ENCODE measurements around the gene NT5M. TPM values are rescaled to one million over a fixed set of nuclear protein-coding genes. Genes with fewer than 3 reads are reported as not detected.

NT5M gene
- total RNA-seq, 1 experiment from 2014 or later, result 2.5 TPM

DNA sequence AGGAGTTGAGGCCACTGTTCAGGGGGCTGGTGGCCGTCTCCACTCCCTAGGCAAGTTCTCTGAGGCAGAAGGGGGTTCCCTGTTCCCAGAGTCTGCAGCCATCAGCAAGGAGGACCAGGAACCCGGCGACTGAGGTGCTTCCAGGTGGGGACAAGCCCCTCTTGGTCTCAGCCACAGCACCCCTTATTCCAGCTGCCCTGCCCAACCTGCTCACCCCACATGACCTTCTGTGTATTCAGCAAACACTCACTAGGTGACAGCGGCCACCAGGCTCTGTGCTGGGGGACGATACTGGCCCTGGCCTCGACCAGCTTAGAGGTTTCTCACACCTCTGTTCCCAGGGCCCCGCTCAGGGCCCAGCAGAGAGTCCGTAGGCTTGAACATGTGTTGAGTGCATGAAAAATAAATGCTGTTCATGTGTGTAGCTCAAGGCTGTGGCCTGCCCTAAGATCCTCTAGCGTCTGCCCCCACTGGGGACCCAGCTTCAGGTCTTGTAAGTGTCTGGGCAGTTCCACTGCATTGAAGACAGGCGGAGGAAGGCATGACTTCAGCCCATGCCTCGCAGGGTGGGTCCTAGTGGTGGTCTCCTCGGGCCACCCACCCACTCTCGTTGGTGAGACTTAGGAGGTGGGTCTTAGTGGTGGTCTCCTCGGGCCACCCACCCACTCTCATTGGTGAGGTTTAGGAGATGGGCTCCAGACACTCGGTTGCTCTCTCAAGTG, 44.2 kb downstream of the NT5M start:
- DNase-seq, result no peak
- Histone ChIP-seq H3K36me3 (no peaks in the 10 kb centered on the region), H3K27me3 (no peaks in the 10 kb centered on the region), H3K4me3 (no peak overlapping the region), H3K9me3 (no peaks in the 10 kb centered on the region)

DNA sequence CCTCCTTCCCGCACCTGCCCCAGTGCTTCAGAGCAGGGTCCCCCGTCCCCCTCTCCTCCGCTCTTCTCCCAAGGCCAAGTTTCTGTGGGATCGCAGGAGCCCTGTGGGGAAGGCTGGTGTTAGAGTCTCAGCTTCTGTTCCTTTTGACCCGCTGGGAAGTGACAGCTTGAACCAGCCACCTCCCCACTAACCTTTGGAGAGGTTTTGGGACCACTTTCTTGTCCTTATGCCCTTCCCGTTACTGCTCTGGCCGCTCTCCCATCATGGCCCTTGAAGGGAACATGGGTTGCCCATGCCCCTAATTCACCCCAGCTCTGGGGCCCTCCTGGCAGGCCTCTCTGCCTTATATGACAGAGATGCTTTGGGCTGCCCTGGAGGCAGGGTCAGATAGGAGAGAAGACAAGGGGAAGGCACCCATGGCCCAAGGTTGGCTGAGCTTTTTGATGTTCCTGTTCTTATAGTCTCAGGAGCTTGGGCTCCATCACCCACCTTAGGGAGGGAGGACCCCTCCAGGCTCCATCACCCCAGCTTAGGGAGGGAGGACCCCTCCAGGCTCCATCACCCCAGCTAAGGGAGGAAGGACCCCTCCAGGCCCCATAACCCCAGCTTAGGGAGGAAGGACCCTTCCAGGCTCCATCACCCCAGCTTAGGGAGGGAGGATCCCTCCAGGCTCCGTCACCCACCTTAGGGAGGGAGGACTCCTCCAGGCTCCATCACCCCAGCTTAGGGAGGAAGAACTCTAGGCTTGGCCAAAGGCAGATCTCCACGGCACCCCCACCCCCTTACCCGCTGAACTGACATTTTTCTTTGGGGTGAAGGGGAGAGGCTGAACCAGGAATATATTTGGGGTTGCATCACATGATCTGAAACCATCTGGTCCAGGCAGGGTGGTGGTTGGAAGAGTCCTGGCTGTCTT, 45.0 kb downstream of the NT5M start:
- H3K4me3 ChIP-seq, result no peak overlapping the region
- H3K27me3 ChIP-seq, result no peaks in the 10 kb centered on the region
- DNase-seq, result no peak
- no peaks in the 10 kb centered on the region for H3K36me3 ChIP-seq
- no peaks in the 10 kb centered on the region for H3K9me3 ChIP-seq

DNA sequence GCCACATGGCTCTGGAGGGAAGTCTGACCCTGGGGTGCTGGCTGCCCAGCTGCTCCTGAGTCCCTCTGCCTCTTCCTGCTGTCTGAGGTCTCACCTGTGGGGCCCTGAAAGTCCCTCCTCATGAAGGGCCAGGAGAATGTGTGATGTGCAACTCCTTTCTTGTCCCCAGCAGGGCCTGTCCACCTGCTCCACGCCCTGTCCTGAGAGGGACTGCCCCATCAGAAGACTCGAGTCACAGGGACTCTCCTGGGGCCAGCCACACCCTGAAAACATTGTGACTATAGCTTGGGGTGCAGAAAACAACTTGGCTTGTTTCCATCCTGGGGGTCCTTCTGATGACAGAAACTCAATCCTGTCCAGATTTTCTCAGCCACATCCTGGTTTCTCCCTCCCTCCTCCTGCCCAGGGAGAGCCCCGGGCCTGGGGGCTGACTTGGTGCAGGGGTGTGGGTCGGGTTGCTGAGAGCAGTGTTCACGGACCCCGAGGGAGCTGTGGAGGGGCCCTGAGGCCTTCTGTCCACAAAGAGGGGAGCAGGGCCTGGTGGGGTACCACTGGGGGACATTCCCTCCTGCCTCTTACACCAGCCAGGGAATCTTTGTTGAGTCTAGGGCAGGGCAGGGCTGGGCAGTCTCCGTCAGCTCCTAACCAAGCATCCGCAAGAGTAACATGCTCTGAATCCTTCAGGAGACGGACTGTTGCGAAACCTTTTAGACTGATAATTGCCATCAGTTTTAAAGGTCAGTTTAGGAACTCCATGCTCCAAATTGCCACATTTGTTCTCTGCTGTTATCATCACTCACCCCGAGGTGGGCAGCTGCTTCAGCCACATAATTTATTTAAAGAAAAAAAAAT, 45.9 kb downstream of the NT5M start:
- Histone ChIP-seq H3K4me3 (no peak overlapping the region), H3K36me3 (no peaks in the 10 kb centered on the region), H3K27me3 (no peaks in the 10 kb centered on the region), H3K9me3 (no peaks in the 10 kb centered on the region)
- no peak for DNase-seq

DNA sequence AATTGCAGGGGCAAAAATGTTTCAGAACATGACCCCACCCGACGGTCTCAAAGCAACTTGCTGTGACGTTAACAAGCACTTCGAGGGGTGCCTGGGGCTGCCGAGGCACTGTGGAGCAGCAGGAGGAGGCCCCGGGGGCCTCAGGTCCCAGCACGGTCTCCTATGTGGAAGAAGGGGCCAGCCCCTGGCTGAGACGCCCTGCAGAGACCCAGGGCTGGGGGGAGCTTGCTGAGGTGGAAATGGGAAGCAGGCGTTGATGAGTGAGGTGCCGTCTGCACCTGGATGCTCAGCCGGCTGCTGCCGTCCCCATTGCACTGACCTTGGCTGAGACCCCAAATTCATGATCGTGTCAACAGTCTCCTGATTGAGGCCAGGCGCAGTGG, 46.5 kb downstream of the NT5M start:
- no peaks in the 10 kb centered on the region for H3K9me3 ChIP-seq
- no peak overlapping the region for H3K4me3 ChIP-seq
- no peaks in the 10 kb centered on the region for H3K36me3 ChIP-seq
- H3K27me3 ChIP-seq, result no peaks in the 10 kb centered on the region
- no peak for DNase-seq

DNA sequence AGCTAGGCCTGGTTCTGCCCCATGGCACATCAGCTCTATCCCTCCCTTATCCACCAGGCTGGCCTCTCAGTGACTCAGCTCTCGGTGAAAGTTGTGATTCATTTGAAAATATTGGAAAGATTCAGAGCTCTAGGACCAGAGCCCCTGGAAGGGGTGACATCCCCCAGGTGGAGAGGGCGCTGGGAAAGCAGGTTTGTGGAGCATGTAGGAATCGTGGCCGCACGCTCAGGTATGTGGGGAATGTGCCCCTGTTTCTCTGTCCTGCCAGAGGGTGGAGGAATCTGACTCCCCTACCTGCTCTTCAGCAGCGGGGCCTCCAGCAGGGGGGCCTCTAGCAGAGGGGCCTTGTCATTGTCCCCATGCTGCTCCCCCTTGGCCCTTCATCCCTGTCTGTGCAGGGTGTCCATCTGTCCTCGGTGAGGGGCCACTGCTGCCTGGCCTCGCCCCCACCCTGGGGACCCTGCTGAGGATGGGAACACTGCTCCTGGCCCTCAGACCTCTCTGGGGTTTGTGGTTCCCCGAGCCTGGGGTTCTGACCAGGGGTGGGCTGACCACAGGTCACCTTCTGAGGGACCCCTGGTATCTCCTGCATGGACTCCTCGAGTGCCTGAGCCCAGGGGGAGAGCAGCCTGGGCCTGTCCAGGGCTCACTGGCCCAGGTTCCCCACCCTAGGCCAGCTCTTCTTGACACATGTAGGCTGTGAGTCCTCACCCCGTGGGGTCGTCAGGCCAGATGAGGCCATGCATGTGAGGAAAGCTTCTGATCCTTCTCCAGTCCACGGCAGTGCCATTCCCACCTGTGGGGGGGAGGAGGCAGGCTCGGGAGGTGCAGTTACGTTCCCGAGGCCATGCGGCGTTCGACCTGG, 47.5 kb downstream of the NT5M start:
- no peaks in the 10 kb centered on the region for H3K9me3 ChIP-seq
- H3K4me3 ChIP-seq, result no peak overlapping the region
- H3K36me3 ChIP-seq, result no peaks in the 10 kb centered on the region
- H3K27me3 ChIP-seq, result no peaks in the 10 kb centered on the region
- DNase-seq, result peak; percentile 13

DNA sequence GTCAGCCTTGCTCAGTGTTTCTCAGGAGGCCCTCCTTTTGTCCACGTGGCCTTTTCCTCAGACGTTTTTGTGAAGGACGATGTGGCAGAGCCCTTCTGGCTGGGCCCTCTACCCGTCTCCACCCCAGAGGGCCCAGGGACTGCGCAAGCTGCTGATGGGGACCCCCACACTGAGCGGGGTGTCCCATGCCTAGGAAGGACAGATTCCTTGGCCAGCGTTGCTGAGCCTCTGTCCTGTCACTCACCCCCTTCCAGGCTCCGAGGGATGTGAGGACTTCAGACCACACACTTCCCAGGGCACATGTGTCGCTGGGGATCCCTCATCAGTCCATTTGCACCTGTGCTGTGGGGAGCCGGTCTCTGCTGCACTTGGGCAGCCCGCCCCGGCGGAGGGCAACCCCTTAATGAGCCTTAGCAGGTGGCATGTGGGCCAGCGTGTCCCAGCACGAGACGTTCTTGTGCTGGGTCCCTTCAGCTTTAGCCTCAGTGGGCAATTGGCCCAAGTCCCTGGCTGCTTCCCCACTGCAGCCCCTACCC, 48.3 kb downstream of the NT5M start:
- Histone ChIP-seq H3K9me3 (no peaks in the 10 kb centered on the region), H3K4me3 (no peak overlapping the region), H3K27me3 (no peaks in the 10 kb centered on the region), H3K36me3 (no peaks in the 10 kb centered on the region)
- DNase-seq, result no peak

DNA sequence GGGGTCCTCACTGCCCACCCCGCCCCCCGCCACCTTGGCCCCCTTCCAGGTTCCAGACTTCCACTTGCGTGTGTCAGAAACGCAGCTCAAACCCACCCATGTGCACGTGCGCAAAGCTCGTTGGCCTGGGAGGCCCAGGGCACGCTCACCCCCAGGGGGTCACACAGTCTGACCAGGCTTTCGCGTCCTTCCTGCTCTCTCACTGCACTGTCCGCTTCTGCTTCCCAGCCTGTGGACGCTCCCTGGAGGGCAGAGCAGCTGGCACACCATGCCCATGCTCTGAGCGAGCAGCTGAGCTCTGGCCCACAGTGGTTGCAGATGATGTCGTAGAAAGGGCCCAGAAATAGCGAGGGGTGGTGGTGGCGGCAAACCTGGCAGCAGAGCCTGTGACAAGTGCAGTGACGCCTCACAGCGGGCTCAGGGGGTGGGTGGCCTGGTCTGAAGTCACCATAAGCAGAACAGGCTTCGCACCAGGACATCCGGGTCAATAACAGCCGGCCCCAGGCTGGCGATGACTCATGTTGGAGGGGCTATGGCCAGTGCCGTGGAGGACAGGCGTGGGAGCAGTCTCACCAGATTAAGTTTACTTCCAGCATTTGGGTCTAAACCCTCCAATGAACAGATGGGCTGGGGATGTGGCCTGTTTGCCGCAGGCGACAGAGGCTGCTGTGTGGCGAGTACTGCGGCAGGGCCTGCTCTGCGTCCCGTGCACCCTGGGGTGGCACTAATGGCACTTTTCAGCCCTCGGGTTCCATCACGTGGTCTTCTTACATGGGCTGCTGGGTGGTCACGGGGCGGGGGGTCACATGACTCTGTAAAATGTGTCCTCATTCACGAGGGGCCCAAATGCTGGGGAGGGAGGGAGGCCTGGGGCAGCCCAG, 49.0 kb downstream of the NT5M start:
- Histone ChIP-seq H3K36me3 (no peaks in the 10 kb centered on the region), H3K9me3 (no peaks in the 10 kb centered on the region), H3K27me3 (no peaks in the 10 kb centered on the region), H3K4me3 (no peak overlapping the region)
- peak; percentile 31 for DNase-seq

DNA sequence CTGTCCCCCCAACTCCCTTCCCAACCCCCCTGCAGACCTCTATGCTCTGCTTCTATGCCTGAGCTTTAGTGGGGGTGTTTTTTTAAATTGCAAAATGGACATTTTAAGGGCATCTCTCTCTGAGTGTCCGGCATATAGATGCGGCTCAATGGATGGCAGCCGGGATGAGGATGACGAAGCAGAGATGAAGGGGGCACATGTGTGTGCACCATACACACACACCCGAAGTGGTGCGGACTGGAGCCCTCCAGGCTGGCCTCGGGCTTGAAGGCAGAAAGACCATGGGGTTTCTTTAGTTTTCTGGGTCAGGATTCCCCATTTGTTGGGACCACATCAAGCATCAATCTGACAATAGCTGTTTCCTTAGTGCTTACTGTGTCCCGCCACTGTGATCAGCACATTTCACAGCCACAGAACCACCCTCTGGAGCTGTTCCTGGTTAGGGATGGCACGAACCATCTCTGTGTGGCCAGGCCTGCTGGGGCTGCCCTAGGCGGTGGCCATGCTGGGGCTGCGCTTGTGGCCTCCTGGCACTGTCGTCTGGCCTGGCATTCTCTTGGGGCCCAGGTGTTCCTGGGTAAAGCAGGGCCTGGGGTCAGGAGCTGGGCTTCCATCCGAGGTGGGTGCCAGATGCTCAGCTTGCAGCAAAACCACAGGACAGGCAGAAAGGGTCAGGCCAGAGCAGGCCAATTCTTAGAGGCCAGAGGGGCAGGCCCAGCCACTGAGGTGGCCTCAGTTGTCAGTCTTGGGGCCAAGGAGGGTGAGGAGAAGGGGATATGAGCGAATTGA, 49.9 kb downstream of the NT5M start:
- no peak for DNase-seq
- H3K36me3 ChIP-seq, result no peaks in the 10 kb centered on the region
- H3K27me3 ChIP-seq, result no peaks in the 10 kb centered on the region
- no peak overlapping the region for H3K4me3 ChIP-seq
- H3K9me3 ChIP-seq, result no peaks in the 10 kb centered on the region

DNA sequence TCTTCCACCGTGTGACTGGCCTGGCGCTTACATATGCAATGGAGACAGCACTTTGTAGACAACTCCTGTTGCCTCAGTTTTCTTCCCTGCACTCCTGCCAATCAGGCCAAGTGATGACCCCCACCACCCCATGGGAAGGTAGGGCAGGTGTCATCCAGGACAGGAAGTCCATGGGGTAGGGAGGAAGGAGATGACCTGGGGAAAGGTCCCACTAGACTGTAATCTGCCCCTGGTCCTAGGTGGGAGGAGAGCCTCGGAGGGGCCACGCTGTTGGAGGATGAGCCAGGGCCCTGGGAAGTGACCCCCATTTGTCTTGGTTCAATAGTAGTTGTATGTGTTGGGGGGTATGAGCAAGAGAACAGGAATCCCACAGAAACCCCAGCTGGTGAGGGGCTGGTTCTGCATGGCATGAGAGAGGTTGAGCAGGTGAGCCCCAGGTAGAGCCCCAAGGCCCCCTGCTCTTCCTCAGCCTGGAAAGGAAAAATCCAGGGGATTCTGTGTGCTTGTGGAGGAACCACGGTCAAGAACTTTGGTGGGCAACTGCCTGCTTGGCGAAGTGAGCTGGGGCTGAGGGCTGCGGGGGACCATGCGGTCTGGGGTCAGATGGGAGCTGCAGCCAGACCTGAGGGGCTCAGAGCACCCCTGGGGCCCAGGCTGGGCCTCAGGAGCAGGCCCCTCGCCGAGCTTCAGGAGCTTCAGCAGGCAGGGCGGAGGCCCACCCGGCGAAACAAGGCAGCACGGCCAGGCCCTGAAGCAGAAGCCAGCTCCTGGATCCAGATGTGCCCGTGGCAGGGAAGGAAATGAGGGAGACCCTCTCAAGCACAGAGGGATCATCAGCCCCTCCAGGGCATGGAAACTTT, 50.7 kb downstream of the NT5M start:
- no peaks in the 10 kb centered on the region for H3K9me3 ChIP-seq
- H3K27me3 ChIP-seq, result no peaks in the 10 kb centered on the region
- no peak for DNase-seq
- no peak overlapping the region for H3K4me3 ChIP-seq
- no peaks in the 10 kb centered on the region for H3K36me3 ChIP-seq

DNA sequence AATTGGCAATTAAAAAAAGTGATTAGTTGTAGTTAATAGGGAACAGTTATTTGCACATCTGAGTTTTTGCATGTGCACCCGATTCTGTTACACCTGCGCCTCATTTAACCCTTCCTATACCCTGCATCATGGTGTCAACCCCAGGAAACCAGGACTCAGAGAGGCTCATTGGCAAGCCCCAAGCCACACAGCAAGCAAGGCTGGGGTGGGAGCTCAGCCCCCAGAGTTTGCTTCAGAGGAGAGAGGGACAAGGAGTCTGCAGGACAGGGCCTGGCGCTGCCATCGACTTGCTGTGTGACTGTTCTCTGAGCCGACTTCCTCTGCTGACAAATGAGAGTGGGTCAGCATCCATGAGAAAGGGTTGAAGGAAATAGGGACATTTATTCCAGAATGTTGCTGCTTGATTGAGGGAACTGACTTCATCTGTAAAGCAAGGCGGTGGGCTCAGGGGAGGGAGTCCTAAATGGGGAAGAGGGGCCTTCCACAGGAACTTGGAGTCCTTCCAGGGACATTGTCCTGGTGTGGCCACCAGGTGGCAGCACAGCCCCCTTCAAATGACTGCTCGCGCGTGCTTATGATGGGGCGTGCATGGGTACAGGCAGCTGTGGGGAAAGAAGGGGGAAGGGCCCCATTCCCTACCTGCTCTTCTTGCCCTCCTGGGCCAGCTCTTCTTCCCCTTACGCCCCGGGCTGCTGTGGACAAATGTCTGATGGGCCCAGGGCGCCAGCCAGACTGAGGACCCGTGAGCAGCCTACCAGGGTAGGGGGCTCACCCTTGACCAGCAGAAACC, 51.6 kb downstream of the NT5M start:
- Histone ChIP-seq H3K36me3 (no peaks in the 10 kb centered on the region), H3K4me3 (no peak overlapping the region), H3K27me3 (no peaks in the 10 kb centered on the region), H3K9me3 (no peaks in the 10 kb centered on the region)
- DNase-seq, result peak; percentile 28

DNA sequence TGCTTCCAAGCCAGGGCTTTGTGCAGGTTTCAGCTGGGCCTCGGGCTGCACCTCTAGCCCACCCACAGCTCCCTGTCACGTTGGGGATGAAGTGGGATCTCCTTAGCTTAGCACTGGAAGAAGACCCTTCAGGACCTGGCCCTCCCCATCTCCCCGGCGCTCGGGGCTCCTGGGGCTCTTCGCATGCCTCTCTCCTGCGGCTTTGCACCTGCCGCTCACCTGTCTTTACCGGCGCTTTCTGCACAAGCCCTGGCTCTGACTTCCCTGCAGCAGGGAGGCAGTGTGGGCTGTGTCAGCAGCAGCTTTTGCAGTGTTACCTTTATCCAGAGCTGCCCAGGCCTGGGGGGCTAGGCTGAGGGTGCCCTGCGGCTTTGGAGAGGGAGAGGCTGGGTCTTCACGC, 52.3 kb downstream of the NT5M start:
- DNase-seq, result no peak
- 0 out of 2 replicates have a peak, but pooled peaks cover 4% of the 10 kb centered on the region for H3K9me3 ChIP-seq
- no peaks in the 10 kb centered on the region for H3K27me3 ChIP-seq
- no peak overlapping the region for H3K4me3 ChIP-seq
- no peaks in the 10 kb centered on the region for H3K36me3 ChIP-seq

DNA sequence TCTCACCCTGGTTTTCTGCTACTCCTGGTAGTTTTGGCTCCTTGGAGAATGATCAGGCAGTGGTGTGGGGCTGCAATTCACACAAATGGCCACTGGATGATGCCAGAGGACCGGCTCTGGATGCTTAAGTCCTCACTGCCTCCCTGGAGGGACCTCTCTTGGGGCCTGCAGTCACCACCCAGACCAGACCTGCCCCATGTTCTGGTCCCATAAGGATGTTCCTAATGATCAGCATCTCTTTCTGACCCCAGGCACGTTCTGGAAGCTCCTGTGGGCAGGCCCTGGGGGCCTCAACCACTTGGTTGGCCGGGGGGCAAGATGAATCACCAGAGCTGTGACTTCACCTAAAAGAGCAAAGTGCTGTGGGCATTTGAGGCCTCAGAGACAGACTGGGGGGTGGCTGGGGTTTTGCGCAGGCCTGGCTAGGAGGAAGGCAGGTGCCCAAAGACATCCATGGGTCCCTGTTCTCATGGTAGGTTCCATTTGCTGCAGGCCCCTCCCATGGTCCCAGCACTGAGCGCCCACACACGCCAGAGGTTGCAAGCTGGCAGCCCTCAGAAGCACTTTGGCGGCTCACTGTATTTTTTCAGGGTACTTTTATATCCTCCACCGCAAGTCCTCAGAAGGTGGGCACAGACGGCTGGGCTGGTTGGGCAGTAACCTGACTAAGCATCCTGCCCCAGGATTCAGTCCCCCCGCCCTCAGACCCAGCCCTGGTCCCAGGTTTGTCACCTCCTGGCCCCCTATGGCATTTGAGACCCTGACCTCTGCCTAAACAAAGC, 53.2 kb downstream of the NT5M start:
- no peak overlapping the region for H3K4me3 ChIP-seq
- peak; percentile 60 for DNase-seq
- 0 out of 2 replicates have a peak, but pooled peaks cover 4% of the 10 kb centered on the region for H3K9me3 ChIP-seq

More for the DNA sequence above, 53.2 kb downstream of the NT5M start:
- Histone ChIP-seq H3K27me3 (no peaks in the 10 kb centered on the region), H3K36me3 (no peaks in the 10 kb centered on the region)

Measured in MG63 (cell line).